GM21447 (cell line): Measurements from ENCODE around the gene CFAP53.
A peak's percentile ranks its signal among the peaks of the same experiment; 100 is the strongest.
"Not testable (repeated sequence)": the region's sequence is repeated elsewhere in the genome, so short reads cannot be mapped to it uniquely, and the experiment has no call there.

Experiments used
- ATAC-seq: cut with Tn5 transposase; IDR thresholded peaks from one replicate; pipeline ENCODE4 v1.9.1; 2021; ENCODE audit not compliant: unreplicated experiment

Gene CFAP53

GRCh38 chr18:50274044-50274442 is 7.7 kb upstream of the CFAP53 start:
- ATAC-seq = no peak

GRCh38 chr18:50273203-50274043 is 7.1 kb upstream of the CFAP53 start:
- no peak for ATAC-seq

GRCh38 chr18:50272568-50272967 is 6.3 kb upstream of the CFAP53 start:
- no peak for ATAC-seq

- ATAC-seq = peak; percentile 66
Observed at GRCh38 chr18:50268022-50268747, 1.9 kb upstream of the CFAP53 start.

- no peak for ATAC-seq
Observed at GRCh38 chr18:50262977-50263376, 3.3 kb downstream of the CFAP53 start.

- ATAC-seq = no peak
Observed at GRCh38 chr18:50250935-50251334, 15.4 kb downstream of the CFAP53 start.

- ATAC-seq = no peak
Observed at GRCh38 chr18:50249576-50249975, 16.7 kb downstream of the CFAP53 start.

GRCh38 chr18:50247561-50247960 is 18.7 kb downstream of the CFAP53 start:
- ATAC-seq = no peak

DNA sequence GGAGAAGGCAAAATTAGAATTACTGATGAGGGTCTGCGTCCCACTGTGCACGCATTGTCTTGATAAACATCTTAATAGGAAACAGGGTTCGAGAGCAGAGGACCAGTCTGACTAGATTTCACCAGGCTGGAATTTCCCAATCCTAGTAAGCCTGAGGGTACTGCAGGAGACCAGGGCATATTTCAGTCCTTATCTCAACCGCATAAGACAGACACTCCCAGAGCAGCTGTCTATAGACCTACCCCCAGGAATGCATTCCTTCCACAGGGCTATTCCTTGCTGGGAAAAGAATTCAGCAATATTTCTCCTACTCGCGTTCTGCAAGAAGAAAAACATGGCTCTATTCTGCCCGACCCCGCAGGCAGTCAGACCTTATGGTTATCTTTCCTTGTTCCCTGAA is 24.5 kb downstream of the CFAP53 start:
- ATAC-seq = not testable (repeated sequence)

- no peak for ATAC-seq
Observed at GRCh38 chr18:50240080-50240563, 26.2 kb downstream of the CFAP53 start.

DNA sequence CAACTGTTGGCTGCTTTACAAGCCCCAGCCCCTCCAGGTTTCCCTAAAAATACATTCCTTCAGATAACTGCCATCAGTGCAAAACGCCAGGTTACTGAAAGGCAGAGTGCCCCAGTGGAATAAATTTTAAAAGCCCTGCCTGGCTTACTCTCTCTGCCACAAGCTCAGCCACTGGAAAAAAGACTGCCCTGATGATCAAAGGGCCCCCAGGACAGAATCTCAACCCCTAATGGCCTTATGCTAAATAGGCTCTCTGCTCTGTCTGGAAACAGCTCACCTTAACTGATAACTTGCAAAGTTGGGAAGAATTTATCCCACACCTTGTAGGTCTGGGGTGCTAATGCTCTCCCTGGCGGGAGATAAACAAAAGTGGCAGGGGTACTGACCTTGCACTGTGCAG is 33.9 kb downstream of the CFAP53 start:
- no peak for ATAC-seq

GRCh38 chr18:50231621-50232020 is 34.7 kb downstream of the CFAP53 start:
- ATAC-seq = no peak

DNA sequence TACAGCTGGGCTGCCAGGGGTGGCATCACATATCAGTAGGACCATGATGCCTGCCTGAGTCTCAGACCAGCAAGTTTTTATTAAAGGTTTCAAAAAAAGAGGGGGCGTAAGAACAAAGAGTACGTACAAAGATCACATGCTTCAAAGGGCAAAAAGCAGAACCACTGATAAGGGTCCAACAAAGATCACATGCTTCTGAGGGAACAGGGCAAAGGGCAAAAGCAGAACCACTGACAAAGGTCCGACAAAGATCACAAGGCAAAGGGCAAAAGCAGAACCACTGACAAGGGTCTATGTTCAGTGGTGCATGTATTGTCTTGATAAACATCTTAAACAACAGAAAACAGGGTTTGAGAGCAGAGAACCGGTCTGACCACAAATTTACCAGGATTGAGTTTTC is 46.0 kb downstream of the CFAP53 start:
- ATAC-seq = not testable (repeated sequence)

DNA sequence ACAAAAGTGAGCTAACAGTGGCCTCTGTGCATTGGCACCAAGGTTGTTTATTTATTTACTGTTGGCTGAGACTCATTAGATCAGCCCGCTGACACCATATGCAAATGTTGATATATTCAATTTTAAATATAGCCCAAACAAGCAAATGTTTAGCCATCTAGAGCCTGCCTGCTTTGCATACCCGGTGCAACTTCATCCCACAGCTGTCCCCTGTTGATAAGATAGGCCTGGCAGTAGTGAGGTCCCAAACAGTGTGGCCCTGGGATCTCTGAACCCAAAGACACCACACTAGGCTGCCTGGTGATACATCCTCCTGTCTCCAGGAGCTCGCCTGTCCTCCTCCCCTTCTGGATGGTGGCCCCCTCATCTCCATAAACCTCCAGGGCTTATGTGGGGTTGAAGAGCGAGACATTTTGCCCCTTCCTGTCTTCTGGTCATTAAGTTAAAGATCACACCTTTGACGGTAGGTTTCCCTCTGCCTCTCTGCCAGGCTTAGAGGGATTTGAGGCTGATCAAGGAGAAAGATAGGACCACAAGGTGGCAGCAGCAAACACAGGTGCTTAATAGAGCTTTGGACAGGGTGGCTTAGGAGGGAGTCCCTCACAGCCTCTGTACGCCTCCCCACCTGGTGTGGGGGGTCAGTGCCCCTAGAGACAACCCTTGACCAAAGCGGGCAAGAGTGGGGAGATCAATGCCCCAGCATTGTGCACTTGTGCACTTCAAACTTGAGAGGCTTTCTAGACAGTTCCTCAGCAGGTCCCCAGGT is 47.7 kb downstream of the CFAP53 start:
- ATAC-seq = no peak

DNA sequence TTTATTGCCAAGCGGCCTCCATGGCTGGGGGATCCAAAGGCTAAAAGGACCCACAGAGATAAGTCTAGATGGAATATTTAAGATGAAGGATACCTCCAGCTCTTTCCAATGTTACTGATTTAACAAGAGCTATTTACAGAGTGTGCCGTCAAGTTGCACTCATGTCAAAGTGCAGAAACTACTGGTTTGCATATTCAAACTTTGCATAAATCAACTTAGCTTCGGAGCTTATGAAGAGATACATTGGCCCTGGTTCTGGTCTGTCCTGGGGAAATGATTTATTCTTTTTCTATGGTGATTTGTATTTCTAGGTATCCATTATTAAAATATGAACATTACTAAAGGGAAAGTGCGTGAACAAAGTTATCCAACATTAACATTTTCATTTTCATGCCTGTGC is 57.0 kb downstream of the CFAP53 start:
- ATAC-seq = no peak

- no peak for ATAC-seq
Observed at GRCh38 chr18:50207722-50208121, 58.6 kb downstream of the CFAP53 start.

DNA sequence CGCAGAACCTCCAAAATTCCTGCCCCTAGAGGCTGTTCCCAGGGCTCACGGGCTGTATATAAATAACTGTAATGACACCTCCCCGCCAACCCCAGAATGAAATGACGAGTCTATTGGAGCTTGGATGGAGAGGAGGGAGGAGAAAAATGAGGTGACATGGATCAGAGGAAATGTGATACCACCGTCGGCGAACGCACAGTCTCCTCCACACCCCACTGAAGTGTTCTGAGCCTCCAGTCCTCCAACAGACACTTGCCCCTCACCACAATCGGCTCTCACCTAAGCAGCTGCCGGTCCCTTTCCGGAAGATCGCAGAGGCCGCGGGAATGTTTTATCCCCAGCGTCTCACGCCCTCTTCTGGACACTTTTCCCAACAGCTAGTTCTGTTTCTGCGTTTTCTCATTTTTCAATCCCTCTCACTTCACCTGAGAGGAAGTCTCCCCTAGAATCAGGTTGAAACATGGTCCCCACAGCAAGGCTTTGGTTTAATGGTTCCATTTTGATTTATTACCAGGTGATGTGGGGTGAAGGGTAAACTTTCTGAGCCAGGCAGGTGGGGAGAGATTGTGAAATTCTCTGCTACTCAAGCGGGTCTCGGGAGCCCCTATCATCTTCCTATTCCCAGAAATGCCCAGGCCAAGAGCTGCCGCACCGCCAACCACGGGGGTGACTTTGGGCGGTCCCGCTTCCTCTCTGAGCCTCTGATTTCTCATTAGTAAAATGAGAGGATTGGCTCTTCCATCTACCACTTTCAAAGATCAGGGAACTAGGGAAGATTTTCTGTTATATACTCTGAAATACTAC is 62.3 kb downstream of the CFAP53 start:
- no peak for ATAC-seq

GRCh38 chr18:50201476-50202018 is 64.7 kb downstream of the CFAP53 start:
- ATAC-seq = no peak

GRCh38 chr18:50199921-50200320 is 66.4 kb downstream of the CFAP53 start:
- no peak for ATAC-seq

- ATAC-seq = no peak
Observed at GRCh38 chr18:50199346-50199855, 66.9 kb downstream of the CFAP53 start.
